Measurements from ENCODE around the gene CROCC2. TPM values are rescaled to one million over a fixed set of nuclear protein-coding genes. Genes with fewer than 3 reads are reported as not detected.

The CROCC2 gene
- total and polyA plus RNA-seq, 3 experiments from 2014 or later: not detected

DNA sequence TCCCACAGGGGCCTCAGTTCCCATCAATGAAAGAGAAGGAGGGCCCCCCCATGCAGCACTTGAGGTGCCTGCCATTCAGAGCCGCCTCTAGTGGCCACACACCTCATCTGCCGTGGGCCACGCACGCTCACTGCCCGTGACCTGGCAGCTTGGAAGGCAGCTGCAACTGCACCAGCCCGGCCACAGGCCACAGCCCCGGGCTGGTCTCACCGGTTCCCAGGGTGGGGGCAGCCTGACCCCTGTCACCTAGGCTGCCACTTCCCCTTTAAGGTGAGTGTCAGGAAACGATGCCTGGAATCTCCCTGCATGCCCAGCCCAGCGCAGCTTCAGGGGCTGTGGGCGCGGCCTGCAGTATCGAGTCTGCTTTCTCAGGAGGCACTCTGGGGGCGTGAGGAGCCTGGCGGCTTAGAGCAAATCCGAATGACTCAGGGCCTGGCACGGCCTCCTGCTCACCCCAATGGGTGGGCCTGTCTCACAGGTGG is 12.7 kb upstream of the CROCC2 start:
- ChIA-PET POLR2A (no interaction called here), CTCF (no interaction called here)
- DNase-seq: no peak
- Histone ChIP-seq H3K9me3 (ENCODE audit: low read length) (no peaks in the 10 kb centered on the region), H3K4me3 (ENCODE audit: low read length) (no peak overlapping the region), H3K36me3 (ENCODE audit: insufficient read depth, low read length) (no peaks in the 10 kb centered on the region), H3K27me3 (ENCODE audit: insufficient read depth, low read length, poor library complexity, severe bottlenecking) (no peaks in the 10 kb centered on the region), H3K4me1 (ENCODE audit: insufficient read depth, low read length) (no peaks in the 10 kb centered on the region), H3K27ac (ENCODE audit: low read depth, low read length) (no peak overlapping the region)
- no peaks in the 10 kb centered on the region for H3K36me3 Mint-ChIP-seq
- no peak overlapping the region for H3K4me3 Mint-ChIP-seq
- H3K27me3 Mint-ChIP-seq: no peaks in the 10 kb centered on the region
- no peaks in the 10 kb centered on the region for H3K9me3 Mint-ChIP-seq
- no peak overlapping the region for H3K27ac Mint-ChIP-seq
- H3K4me1 Mint-ChIP-seq: no peaks in the 10 kb centered on the region

DNA sequence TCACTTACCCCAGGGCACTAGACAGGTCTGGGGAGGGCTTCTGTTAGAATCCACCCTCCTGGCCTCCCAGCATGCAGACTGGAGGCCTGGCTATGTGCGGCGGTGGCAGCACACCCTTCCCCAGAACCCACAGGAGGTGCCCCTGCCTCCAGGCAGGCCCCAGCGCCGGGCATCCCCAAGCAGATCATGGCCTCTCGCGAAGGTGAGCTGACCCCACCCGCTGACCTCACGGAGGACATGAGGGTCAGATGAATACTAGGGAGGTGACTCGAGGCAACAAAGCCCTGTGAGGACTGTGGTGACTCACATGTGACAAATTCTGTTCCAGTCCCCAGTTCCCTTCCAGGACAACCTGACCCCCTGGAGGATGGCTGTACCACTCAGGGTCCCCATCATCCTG is 12.1 kb upstream of the CROCC2 start:
- Histone ChIP-seq H3K27me3 (ENCODE audit: insufficient read depth, low read length, poor library complexity, severe bottlenecking) (no peaks in the 10 kb centered on the region), H3K9me3 (ENCODE audit: low read length) (no peaks in the 10 kb centered on the region), H3K4me1 (ENCODE audit: insufficient read depth, low read length) (no peaks in the 10 kb centered on the region), H3K4me3 (ENCODE audit: low read length) (no peak overlapping the region), H3K27ac (ENCODE audit: low read depth, low read length) (no peak overlapping the region), H3K36me3 (ENCODE audit: insufficient read depth, low read length) (no peaks in the 10 kb centered on the region)
- Mint-ChIP-seq H3K27me3 (peaks cover 0 to 4% of the 10 kb centered on the region in 2 donors), H3K36me3 (no peaks in the 10 kb centered on the region), H3K27ac (no peak overlapping the region), H3K4me3 (no peak overlapping the region), H3K9me3 (no peaks in the 10 kb centered on the region), H3K4me1 (no peaks in the 10 kb centered on the region)
- CTCF ChIA-PET: no interaction called here
- POLR2A ChIA-PET: no interaction called here
- no peak for DNase-seq

DNA sequence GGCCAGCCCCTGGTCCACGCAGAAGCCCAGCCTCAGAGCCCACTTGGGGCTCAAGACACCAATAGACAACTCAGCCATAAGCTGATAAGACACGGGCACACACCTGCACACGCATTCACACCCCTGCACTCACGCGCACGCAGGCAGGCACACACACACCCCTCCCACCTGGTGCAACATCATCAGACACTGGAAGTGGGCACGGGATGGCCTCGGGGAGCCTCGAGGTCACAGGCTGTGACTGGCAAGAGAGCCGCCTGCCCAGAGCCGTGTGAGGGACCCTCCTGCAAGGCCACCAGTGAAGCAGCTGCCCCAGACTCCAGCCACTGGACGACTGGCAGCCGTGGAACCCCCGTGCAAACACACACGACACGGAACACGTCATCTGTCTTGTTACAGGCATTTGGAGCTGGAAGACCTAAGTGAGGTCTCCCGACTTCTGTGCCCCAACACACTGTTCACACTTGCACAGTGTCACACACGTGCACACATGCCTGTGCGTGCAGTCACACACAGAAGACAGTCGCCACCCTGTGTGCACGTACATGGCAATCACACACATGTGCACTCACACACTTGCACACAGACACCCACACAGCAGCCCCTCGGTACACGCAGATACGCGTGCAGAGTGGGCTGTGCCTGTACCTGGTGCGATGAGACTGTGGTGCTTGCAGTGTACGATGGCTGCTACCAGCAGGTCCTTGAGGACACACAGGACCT is 11.1 kb upstream of the CROCC2 start:
- Mint-ChIP-seq H3K27ac (no peak overlapping the region), H3K27me3 (peaks cover 0 to 4% of the 10 kb centered on the region in 2 donors), H3K9me3 (no peaks in the 10 kb centered on the region), H3K36me3 (no peaks in the 10 kb centered on the region), H3K4me1 (no peaks in the 10 kb centered on the region), H3K4me3 (no peak overlapping the region)
- no peak for DNase-seq
- no peaks in the 10 kb centered on the region for H3K27me3 ChIP-seq (ENCODE audit: insufficient read depth, low read length, poor library complexity, severe bottlenecking)
- no peaks in the 10 kb centered on the region for H3K36me3 ChIP-seq (ENCODE audit: insufficient read depth, low read length)
- CTCF ChIA-PET: no interaction called here
- no peak overlapping the region for H3K27ac ChIP-seq (ENCODE audit: low read depth, low read length)
- no peak overlapping the region for H3K4me3 ChIP-seq (ENCODE audit: low read length)
- POLR2A ChIA-PET: no interaction called here
- H3K4me1 ChIP-seq (ENCODE audit: insufficient read depth, low read length): no peaks in the 10 kb centered on the region
- H3K9me3 ChIP-seq (ENCODE audit: low read length): no peaks in the 10 kb centered on the region

DNA sequence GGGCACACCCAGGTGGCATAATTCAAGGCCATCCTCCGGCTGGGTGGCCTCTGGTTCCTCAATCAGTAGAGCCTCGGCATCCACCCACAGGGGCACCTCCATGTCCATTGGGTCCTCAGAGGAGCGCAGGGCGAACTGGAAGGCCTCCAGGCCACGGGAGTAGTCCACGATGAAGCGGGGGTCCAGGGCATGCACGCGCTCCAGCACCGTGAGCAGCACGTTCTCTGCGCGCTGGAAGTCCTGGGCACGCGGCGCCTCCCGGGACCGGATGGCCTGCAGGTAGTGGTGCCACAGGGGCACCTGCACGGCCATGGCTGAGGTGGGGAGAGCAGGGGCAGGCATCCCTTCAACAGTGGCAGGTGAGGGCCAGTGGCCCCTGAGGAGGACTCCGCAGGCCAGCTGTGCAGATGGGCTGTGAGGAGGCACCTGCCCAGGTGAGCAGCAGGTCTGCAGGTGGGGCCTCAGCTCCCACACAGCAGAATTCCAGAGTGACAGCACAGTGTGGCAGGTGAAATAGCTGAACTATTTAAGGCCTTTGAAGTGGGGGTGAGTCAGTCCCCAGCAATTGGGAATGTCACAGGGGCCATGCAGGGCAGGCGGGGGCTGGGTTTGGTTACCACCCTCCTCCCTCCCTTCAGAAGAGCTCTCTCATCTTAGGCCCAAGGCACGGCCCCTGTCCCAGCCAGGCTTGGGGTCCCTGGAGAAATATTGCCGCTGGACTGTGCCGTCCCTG is 10.3 kb upstream of the CROCC2 start, which contains the start of gene MAB21L4:
Gene MAB21L4 (minus strand): TSS at position 501 of the 733 bp plus-strand sequence. CDS start 159 bp downstream, at position 342.
- Mint-ChIP-seq H3K27me3 (peaks cover 0 to 4% of the 10 kb centered on the region in 2 donors), H3K27ac (no peak within 1 kb of the TSS), H3K9me3 (no peaks in the 10 kb centered on the region), H3K36me3 (no peaks in the 10 kb centered on the region), H3K4me1 (no peaks in the 10 kb centered on the region), H3K4me3 (no peak within 1 kb of the TSS)
- DNase-seq: no peak
- Histone ChIP-seq H3K9me3 (ENCODE audit: low read length) (no peaks in the 10 kb centered on the region), H3K36me3 (ENCODE audit: insufficient read depth, low read length) (no peaks in the 10 kb centered on the region), H3K27ac (ENCODE audit: low read depth, low read length) (no peak within 1 kb of the TSS), H3K4me3 (ENCODE audit: low read length) (no peak within 1 kb of the TSS), H3K27me3 (ENCODE audit: insufficient read depth, low read length, poor library complexity, severe bottlenecking) (no peaks in the 10 kb centered on the region), H3K4me1 (ENCODE audit: insufficient read depth, low read length) (no peaks in the 10 kb centered on the region)
- ChIA-PET CTCF (interaction anchor here (1.4 kb wide), 1 partner anchor 19 kb away, joined by 4 read pairs; no protein-coding TSS in a partner anchor), POLR2A (no interaction called here)

DNA sequence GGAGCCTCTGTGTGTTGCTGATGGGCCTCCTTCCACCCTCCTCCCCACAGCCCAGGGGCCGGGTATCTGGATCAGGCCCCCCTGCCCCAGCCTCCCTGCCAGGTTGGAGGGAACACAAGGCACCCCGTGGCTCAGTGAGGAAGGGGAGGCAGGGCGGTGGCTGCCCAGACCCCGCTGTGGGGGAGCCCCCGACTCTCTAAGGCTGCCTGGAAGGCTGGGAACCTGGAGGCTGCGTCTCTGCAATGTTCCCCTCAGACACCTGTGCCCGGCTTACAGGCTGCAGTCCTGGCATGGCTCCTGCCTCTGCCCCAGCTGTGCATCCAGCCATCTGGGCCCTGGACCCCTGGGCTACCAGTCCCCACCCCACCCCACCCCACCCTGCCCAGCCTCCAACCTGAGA is 9.7 kb upstream of the CROCC2 start:
- no peak overlapping the region for H3K4me3 ChIP-seq (ENCODE audit: low read length)
- H3K9me3 ChIP-seq (ENCODE audit: low read length): no peaks in the 10 kb centered on the region
- Mint-ChIP-seq H3K4me3 (no peak overlapping the region), H3K27ac (no peak overlapping the region), H3K9me3 (no peaks in the 10 kb centered on the region), H3K4me1 (no peaks in the 10 kb centered on the region), H3K27me3 (peaks cover 0 to 4% of the 10 kb centered on the region in 2 donors), H3K36me3 (no peaks in the 10 kb centered on the region)
- H3K4me1 ChIP-seq (ENCODE audit: insufficient read depth, low read length): no peaks in the 10 kb centered on the region
- H3K27me3 ChIP-seq (ENCODE audit: insufficient read depth, low read length, poor library complexity, severe bottlenecking): no peaks in the 10 kb centered on the region
- no peak overlapping the region for H3K27ac ChIP-seq (ENCODE audit: low read depth, low read length)
- no peaks in the 10 kb centered on the region for H3K36me3 ChIP-seq (ENCODE audit: insufficient read depth, low read length)
- CTCF ChIA-PET: interaction anchor here (1.4 kb wide), 1 partner anchor 18 kb away, joined by 4 read pairs; no protein-coding TSS in a partner anchor
- DNase-seq: no peak
- POLR2A ChIA-PET: no interaction called here

DNA sequence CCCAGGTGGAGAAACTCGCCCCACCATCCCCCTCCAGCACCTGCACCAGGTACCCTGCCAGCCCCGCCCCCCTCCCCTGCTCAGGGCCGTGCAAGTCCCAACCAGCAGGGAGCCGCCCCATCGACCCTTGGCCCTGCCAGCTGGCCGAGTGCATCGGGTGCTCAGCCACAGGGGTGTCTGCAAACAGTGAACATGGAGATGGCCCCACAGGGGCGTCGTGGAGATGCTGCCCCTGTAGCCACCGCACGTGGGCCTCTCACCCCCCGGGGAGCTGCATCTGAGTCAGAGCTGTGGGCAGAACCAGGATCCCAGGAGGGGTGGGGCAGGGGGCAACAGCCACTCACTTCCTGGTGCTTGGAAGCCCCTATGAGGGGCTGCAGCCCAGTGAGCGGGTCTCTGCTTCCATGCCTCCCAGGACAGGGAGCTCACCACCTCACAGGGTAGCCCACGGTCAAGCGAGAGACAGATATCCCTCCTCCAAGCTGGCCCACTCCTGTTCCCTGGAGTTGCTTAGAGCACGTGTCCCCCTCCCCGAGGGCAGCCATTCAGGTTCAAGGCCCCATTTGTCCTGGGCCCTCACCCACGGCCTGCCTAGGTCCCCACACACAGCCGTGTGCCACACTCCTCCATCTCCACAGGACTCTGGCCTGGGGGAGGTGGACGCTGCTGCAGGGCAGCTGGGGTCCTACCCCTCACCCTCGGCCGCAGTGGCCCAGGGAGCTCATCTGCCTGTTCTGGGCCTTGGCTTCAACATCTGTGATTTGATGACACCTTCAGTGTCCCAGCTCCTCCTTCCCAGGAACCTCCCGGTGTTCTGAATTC is 9.1 kb upstream of the CROCC2 start:
- no peaks in the 10 kb centered on the region for H3K4me1 ChIP-seq (ENCODE audit: insufficient read depth, low read length)
- no peak overlapping the region for H3K4me3 Mint-ChIP-seq
- CTCF ChIA-PET: interaction anchor here (1.4 to 1.6 kb wide), 2 partner anchors 17 kb away, joined by 3 to 4 read pairs; no protein-coding TSS in a partner anchor

DNA sequence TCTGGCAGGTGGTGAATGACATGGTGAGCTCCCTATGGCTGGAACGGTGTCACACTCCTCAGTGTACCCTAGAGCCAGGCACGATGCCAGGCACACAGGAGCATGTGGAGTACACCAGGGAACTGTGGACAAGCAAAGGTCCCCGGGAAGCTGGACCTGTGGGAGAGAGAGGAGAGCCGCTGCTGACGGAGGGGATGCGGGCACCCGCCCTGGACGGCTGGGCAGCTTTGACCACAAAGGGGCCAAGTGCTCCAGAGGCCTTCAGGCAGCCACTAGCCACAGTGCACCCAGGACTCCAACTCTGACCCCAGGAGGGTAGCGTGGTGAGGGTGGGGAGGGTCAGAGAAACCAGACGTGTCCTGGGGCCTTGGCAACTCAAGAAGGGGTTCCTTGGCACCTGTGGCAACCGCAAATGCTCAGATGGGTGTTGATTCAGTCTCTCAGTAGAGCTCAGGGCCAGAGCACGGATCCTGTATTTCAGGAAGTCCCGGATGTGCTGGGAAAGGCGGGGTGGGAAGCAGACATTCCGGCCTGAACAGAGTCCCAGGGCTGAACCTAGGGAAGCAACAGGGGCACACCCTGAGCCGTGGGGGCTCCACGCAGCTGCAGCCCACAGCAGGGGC is 7.9 kb upstream of the CROCC2 start:
- Mint-ChIP-seq H3K27me3 (peaks cover 4 to 6% of the 10 kb centered on the region in 2 donors), H3K4me1 (no peaks in the 10 kb centered on the region), H3K27ac (no peak overlapping the region), H3K36me3 (no peaks in the 10 kb centered on the region), H3K9me3 (no peaks in the 10 kb centered on the region), H3K4me3 (no peak overlapping the region)
- H3K27ac ChIP-seq (ENCODE audit: low read depth, low read length): no peak overlapping the region
- CTCF ChIA-PET: interaction anchor here (1.6 kb wide), 1 partner anchor 16 kb away, joined by 3 read pairs; no protein-coding TSS in a partner anchor
- H3K4me1 ChIP-seq (ENCODE audit: insufficient read depth, low read length): no peaks in the 10 kb centered on the region
- DNase-seq: no peak
- no peak overlapping the region for H3K4me3 ChIP-seq (ENCODE audit: low read length)
- H3K27me3 ChIP-seq (ENCODE audit: insufficient read depth, low read length, poor library complexity, severe bottlenecking): no peaks in the 10 kb centered on the region
- H3K36me3 ChIP-seq (ENCODE audit: insufficient read depth, low read length): no peaks in the 10 kb centered on the region
- POLR2A ChIA-PET: no interaction called here
- H3K9me3 ChIP-seq (ENCODE audit: low read length): no peaks in the 10 kb centered on the region

More for the DNA sequence above, 9.1 kb upstream of the CROCC2 start:
- Mint-ChIP-seq H3K27ac (no peak overlapping the region), H3K36me3 (no peaks in the 10 kb centered on the region), H3K27me3 (peaks cover 0 to 4% of the 10 kb centered on the region in 2 donors), H3K4me1 (no peaks in the 10 kb centered on the region), H3K9me3 (no peaks in the 10 kb centered on the region)
- Histone ChIP-seq H3K27ac (ENCODE audit: low read depth, low read length) (no peak overlapping the region), H3K27me3 (ENCODE audit: insufficient read depth, low read length, poor library complexity, severe bottlenecking) (no peaks in the 10 kb centered on the region), H3K9me3 (ENCODE audit: low read length) (no peaks in the 10 kb centered on the region), H3K36me3 (ENCODE audit: insufficient read depth, low read length) (no peaks in the 10 kb centered on the region), H3K4me3 (ENCODE audit: low read length) (no peak overlapping the region)
- DNase-seq: no peak
- POLR2A ChIA-PET: no interaction called here

All from CD8-positive, alpha-beta memory T cell (primary cell).